Activated gamma-delta T cell treated with anti-CD3 and anti-CD28 coated beads, Interleukin-2, amount 50 U/mL, for 16 hours (primary cell): Measurements from ENCODE around the gene PALD1.
"Not testable (repeated sequence)": the region's sequence is repeated elsewhere in the genome, so short reads cannot be mapped to it uniquely, and the experiment has no call there.

Experiments used
- DNase-seq: peaks from one replicate; pipeline ENCODE4 v3.0.0-alpha.2; 2020; ENCODE audit warnings: low read depth

The PALD1 gene

GRCh38 chr10:70614364-70614763 lies 135.8 kb downstream of the PALD1 start:
- DNase-seq = not testable (repeated sequence)

GRCh38 chr10:70615211-70615610 lies 136.6 kb downstream of the PALD1 start:
- no peak for DNase-seq

GRCh38 chr10:70615784-70616522 lies 137.4 kb downstream of the PALD1 start:
- DNase-seq = no peak

- no peak for DNase-seq
Observed at GRCh38 chr10:70616761-70617160, 138.2 kb downstream of the PALD1 start.
